Measurements from ENCODE around the gene CFAP46.

DNA sequence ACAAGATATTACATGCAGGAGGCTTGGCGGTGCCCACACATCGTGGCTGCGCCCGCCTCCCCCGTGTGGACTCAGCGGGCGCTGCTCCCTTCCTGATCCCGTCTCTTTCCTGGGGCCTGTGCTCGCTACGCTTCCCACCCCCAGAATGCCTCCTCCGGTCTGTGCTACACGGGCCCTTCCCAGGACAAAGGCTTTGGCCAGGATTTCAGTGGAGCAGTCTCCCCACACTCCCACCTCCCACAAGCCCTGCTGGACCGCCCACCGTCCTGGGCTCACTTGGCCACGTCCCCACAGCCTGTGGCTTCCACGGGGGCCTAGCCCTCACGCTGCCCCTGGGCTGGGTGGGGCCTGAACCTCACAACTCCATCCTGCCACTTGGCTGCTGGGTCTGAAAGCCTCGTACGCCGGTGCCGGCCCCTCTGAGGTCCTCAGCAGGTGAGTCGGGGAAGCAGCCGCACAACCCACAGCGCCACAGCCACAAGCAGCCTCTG, 17.3 kb downstream of the CFAP46 start:
- no peak for TF ChIP-seq GATA3 (IDR thresholded peaks at IDR 0.05; ENCODE audit: low read depth, low read length)
- no peak for TF ChIP-seq GATA2 (IDR thresholded peaks at IDR 0.05; ENCODE audit: low read depth, low read length)

Measured in SH-SY5Y (cell line).